Osteocyte (in vitro differentiated cells): ENCODE measurements around the gene MDN1. TPM values are rescaled to one million over a fixed set of nuclear protein-coding genes. Genes with fewer than 3 reads are reported as not detected.
A peak's percentile ranks its signal among the peaks of the same experiment; 100 is the strongest.

ENCODE experiments used
- DNase-seq: peaks from one replicate; pipeline ENCODE4 v3.0.0; 2021; ENCODE audit warnings: mixed read lengths; ENCODE audit not compliant: unreplicated experiment; ENCODE audit errors: extremely low spot score
- H3K27ac Mint-ChIP-seq: one replicate; pipeline ENCODE4 v1.8.0; 2021; ENCODE audit warnings: mild to moderate bottlenecking, mixed read lengths; ENCODE audit not compliant: unreplicated experiment
- H3K27me3 Mint-ChIP-seq: one replicate; pipeline ENCODE4 v1.8.0; 2021; ENCODE audit warnings: mixed read lengths; ENCODE audit not compliant: unreplicated experiment
- H3K36me3 Mint-ChIP-seq: one replicate; pipeline ENCODE4 v1.8.0; 2021; ENCODE audit warnings: mixed read lengths; ENCODE audit not compliant: unreplicated experiment
- H3K4me1 Mint-ChIP-seq: one replicate; pipeline ENCODE4 v1.8.0; 2021; ENCODE audit warnings: mixed read lengths; ENCODE audit not compliant: unreplicated experiment
- H3K4me3 Mint-ChIP-seq: one replicate; pipeline ENCODE4 v1.8.0; 2021; ENCODE audit warnings: mild to moderate bottlenecking, moderate library complexity, mixed read lengths; ENCODE audit not compliant: unreplicated experiment
- H3K9me3 Mint-ChIP-seq: one replicate; pipeline ENCODE4 v1.8.0; 2021; ENCODE audit warnings: mixed read lengths; ENCODE audit not compliant: unreplicated experiment
- CTCF ChIP-seq: fragments of 200-600 bp; sonication (generic); IDR thresholded peaks from 2 replicates; pipeline ENCODE4 v1.5.0; 2021; ENCODE audit warnings: antibody characterized with exemption, mild to moderate bottlenecking, moderate library complexity
- long read RNA-seq: library from polyadenylated mRNA; unstranded; transcript quantifications from one replicate; pipeline ENCODE4 v2.0.0, GENCODE V29; 2021
- total RNA-seq: library from RNA; stranded (reverse); gene quantifications from 2 replicates; pipeline ENCODE4 v1.2.1, GENCODE V29; 2021

Gene MDN1, protein sequence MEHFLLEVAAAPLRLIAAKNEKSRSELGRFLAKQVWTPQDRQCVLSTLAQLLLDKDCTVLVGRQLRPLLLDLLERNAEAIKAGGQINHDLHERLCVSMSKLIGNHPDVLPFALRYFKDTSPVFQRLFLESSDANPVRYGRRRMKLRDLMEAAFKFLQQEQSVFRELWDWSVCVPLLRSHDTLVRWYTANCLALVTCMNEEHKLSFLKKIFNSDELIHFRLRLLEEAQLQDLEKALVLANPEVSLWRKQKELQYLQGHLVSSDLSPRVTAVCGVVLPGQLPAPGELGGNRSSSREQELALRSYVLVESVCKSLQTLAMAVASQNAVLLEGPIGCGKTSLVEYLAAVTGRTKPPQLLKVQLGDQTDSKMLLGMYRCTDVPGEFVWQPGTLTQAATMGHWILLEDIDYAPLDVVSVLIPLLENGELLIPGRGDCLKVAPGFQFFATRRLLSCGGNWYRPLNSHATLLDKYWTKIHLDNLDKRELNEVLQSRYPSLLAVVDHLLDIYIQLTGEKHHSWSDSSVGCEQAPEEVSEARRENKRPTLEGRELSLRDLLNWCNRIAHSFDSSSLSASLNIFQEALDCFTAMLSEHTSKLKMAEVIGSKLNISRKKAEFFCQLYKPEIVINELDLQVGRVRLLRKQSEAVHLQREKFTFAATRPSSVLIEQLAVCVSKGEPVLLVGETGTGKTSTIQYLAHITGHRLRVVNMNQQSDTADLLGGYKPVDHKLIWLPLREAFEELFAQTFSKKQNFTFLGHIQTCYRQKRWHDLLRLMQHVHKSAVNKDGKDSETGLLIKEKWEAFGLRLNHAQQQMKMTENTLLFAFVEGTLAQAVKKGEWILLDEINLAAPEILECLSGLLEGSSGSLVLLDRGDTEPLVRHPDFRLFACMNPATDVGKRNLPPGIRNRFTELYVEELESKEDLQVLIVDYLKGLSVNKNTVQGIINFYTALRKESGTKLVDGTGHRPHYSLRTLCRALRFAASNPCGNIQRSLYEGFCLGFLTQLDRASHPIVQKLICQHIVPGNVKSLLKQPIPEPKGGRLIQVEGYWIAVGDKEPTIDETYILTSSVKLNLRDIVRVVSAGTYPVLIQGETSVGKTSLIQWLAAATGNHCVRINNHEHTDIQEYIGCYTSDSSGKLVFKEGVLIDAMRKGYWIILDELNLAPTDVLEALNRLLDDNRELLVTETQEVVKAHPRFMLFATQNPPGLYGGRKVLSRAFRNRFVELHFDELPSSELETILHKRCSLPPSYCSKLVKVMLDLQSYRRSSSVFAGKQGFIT (N-terminal part only)
- total RNA-seq, result 30.8 and 33.4 TPM in 2 replicates
- long read RNA-seq, partial matches to known transcripts, result 44 of 50 reads
- long read RNA-seq, other reads (novel, unspliced or antisense), result 6 of 50 reads

DNA sequence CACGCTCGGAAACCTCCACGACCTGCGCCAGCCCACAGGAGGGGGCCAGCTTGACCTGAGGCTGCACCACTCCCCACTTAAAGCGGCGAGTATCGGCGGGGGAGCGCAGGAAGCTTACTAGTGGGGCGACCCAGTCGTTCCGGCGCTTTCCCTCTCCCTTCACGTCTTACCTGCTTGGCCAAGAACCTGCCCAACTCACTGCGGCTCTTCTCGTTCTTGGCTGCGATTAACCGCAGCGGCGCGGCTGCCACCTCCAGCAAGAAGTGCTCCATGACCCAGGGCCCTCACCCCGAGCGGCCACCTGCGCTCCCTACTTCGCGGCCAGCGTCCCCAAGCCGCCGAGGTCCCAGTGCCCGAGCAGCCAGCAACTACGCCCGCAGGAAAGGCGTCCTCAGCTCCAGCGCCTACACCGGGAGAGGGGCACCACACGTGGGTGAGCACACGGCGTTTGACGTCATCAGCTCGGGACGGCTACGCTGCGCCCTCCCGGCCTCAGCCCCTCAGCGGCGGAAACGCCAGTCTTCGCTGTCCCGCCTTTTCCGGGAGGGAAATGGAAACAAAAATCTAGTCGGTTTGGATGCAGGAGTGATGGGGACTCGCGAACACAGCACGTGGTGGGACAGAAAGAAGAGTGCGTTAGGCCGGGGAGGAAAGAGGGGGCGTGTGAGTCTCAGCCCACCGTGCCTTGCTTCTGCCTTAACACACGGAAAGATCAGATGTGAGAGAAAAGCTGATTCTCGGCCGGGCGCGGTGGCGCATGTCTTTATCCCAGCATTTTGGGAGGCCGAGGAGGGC is at the start of gene MDN1:
MDN1 (minus strand) TSS at position 459 of the 795 bp plus-strand sequence; CDS start at position 272, 187 bp downstream.
- Mint-ChIP-seq H3K4me1 (peaks cover 23% of the 10 kb centered on the region), H3K27ac (peak within 1 kb of the TSS; percentile 97), H3K27me3 (no peaks in the 10 kb centered on the region), H3K36me3 (no peaks in the 10 kb centered on the region), H3K4me3 (peak within 1 kb of the TSS; percentile 90), H3K9me3 (no peaks in the 10 kb centered on the region)
- peak; percentile 95 for DNase-seq
- no peak for TF ChIP-seq CTCF

- TF ChIP-seq CTCF, result no peak
- Mint-ChIP-seq H3K9me3 (peaks cover 10% of the 10 kb centered on the region), H3K4me3 (no peak overlapping the region), H3K4me1 (no peaks in the 10 kb centered on the region), H3K27me3 (no peaks in the 10 kb centered on the region), H3K36me3 (peaks cover 61% of the 10 kb centered on the region), H3K27ac (no peak overlapping the region)
- no peak for DNase-seq
Measured at GRCh38 chr6:89866024-89866678, 46.6 kb upstream of the MDN1 start.

DNA sequence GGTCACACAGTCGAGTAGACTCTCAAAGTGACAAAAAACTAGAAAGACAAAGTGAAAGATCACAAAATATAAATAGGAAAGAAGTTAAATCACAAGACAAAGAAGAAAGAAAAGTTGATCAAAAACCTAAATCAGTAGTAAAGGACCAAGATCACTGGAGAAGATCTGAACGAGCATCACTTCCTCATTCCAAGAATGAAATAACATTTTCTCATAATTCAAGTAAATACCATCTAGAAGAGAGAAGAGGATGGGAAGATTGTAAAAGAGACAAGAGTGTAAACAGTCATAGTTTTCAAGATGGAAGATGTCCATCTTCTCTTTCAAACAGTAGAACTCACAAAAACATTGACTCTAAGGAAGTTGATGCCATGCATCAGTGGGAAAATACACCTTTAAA is 43.1 kb upstream of the MDN1 start:
- H3K36me3 Mint-ChIP-seq, result peaks cover 64% of the 10 kb centered on the region
- DNase-seq, result no peak
- H3K4me3 Mint-ChIP-seq, result no peak overlapping the region
- no peak overlapping the region for H3K27ac Mint-ChIP-seq
- TF ChIP-seq CTCF, result no peak
- no peaks in the 10 kb centered on the region for H3K4me1 Mint-ChIP-seq
- H3K27me3 Mint-ChIP-seq, result no peaks in the 10 kb centered on the region
- H3K9me3 Mint-ChIP-seq, result peaks cover 10% of the 10 kb centered on the region

DNA sequence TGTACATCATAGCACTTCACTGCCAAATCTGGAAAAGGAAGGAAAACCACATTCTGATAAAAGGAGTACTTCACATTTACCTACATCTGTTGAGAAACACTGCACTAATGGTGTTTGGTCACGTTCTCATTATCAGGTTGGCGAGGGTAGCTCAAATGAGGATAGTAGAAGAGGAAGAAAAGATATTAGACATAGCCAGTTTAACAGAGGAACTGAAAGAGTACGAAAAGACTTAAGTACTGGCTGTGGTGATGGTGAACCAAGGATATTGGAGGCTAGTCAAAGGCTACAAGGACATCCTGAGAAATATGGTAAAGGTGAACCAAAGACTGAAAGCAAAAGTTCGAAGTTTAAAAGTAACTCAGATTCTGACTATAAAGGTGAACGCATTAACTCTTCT is 42.7 kb upstream of the MDN1 start:
- no peak for TF ChIP-seq CTCF
- no peak for DNase-seq
- H3K27ac Mint-ChIP-seq, result no peak overlapping the region
- H3K9me3 Mint-ChIP-seq, result peaks cover 10% of the 10 kb centered on the region
- peaks cover 60% of the 10 kb centered on the region for H3K36me3 Mint-ChIP-seq
- no peaks in the 10 kb centered on the region for H3K4me1 Mint-ChIP-seq
- H3K4me3 Mint-ChIP-seq, result no peak overlapping the region
- H3K27me3 Mint-ChIP-seq, result no peaks in the 10 kb centered on the region
